Astrocyte (in vitro differentiated cells and primary cell): Measurements from ENCODE around the gene TNFAIP2. TPM values are rescaled to one million over a fixed set of nuclear protein-coding genes. Genes with fewer than 3 reads are reported as not detected.

ENCODE experiments used
- DNase-seq: peaks from one replicate; pipeline ENCODE4 v3.0.0-alpha.2; 2010; ENCODE audit warnings: low read depth
- FAIRE-seq: peaks from 2 replicates; lab custom pipeline; 2011; peaks lifted over from hg19 to GRCh38; lab: Jason Lieb, UNC
- H2AFZ ChIP-seq: 2 replicates; pipeline ENCODE4 v1.6.0; 2012; ENCODE audit warnings: low read depth, low read length, inconsistent platforms
- H3K27ac ChIP-seq: 2 replicates; pipeline ENCODE4 v1.5.1; 2011; ENCODE audit warnings: low read depth, low read length, inconsistent platforms
- H3K27me3 ChIP-seq: 2 replicates; pipeline ENCODE4 v1.6.0; 2011; ENCODE audit warnings: low read length, inconsistent platforms; ENCODE audit not compliant: insufficient read depth
- H3K36me3 ChIP-seq: 2 replicates; pipeline ENCODE4 v1.5.1; 2011; ENCODE audit warnings: low read length, inconsistent platforms; ENCODE audit not compliant: insufficient read depth
- H3K4me1 ChIP-seq: 2 replicates; pipeline ENCODE4 v1.5.1; 2011; ENCODE audit warnings: low read length, inconsistent platforms; ENCODE audit not compliant: insufficient read depth
- H3K4me2 ChIP-seq: 2 replicates; pipeline ENCODE4 v1.6.0; 2012; ENCODE audit warnings: low read length, inconsistent platforms
- H3K4me3 ChIP-seq: 2 replicates; pipeline ENCODE4 v1.5.1; 2011; ENCODE audit warnings: low read depth, mild to moderate bottlenecking, low read length, inconsistent platforms; ENCODE audit not compliant: insufficient read depth
- H3K79me2 ChIP-seq: 2 replicates; pipeline ENCODE4 v1.6.0; 2012; ENCODE audit warnings: mild to moderate bottlenecking, low read length, inconsistent platforms; ENCODE audit not compliant: insufficient read depth
- H3K9ac ChIP-seq: 2 replicates; pipeline ENCODE4 v1.6.0; 2012; ENCODE audit warnings: mild to moderate bottlenecking, low read length, inconsistent platforms
- H3K9me3 ChIP-seq: 2 replicates; pipeline ENCODE4 v1.5.1; 2012; ENCODE audit warnings: low read depth, mild to moderate bottlenecking, low read length, inconsistent platforms; ENCODE audit not compliant: insufficient read depth
- H4K20me1 ChIP-seq: 2 replicates; pipeline ENCODE4 v1.6.0; 2012; ENCODE audit warnings: low read length, inconsistent platforms; ENCODE audit not compliant: insufficient read depth
- H3K27ac Mint-ChIP-seq: one replicate; pipeline ENCODE4 v1.8.0; 2021; ENCODE audit warnings: mild to moderate bottlenecking, mixed read lengths; ENCODE audit not compliant: unreplicated experiment
- H3K27me3 Mint-ChIP-seq: one replicate; pipeline ENCODE4 v1.8.0; 2021; ENCODE audit warnings: low read depth, mixed read lengths; ENCODE audit not compliant: unreplicated experiment
- H3K36me3 Mint-ChIP-seq: one replicate; pipeline ENCODE4 v1.8.0; 2021; ENCODE audit warnings: low read depth, mixed read lengths; ENCODE audit not compliant: unreplicated experiment
- H3K4me1 Mint-ChIP-seq: one replicate; pipeline ENCODE4 v1.8.0; 2021; ENCODE audit warnings: low read depth, mixed read lengths; ENCODE audit not compliant: unreplicated experiment
- H3K4me3 Mint-ChIP-seq: one replicate; pipeline ENCODE4 v1.8.0; 2021; ENCODE audit warnings: mild to moderate bottlenecking, moderate library complexity, mixed read lengths; ENCODE audit not compliant: unreplicated experiment
- H3K9me3 Mint-ChIP-seq: one replicate; pipeline ENCODE4 v1.8.0; 2021; ENCODE audit warnings: mild to moderate bottlenecking, mixed read lengths; ENCODE audit not compliant: unreplicated experiment
- EZH2 ChIP-seq: IDR thresholded peaks from 2 replicates; pipeline ENCODE4 v1.6.1; 2012; ENCODE audit warnings: mild to moderate bottlenecking, low read length, inconsistent platforms; ENCODE audit not compliant: insufficient read depth
- total RNA-seq: library from RNA; stranded (reverse); gene quantifications from 2 replicates; pipeline ENCODE4 v1.2.1, GENCODE V29; 2021
- TF ChIP-seq, protein P1 (sequence below): IDR thresholded peaks from 2 replicates; pipeline ENCODE4 v1.5.1; 2011; ENCODE audit warnings: low read depth, mild to moderate bottlenecking, inconsistent platforms, low read length, moderate library complexity; ENCODE audit not compliant: insufficient read depth

Gene TNFAIP2
- total RNA-seq, 1 donor from 2014 or later: 29.5 TPM

GRCh38 chr14:103100281-103101121, 22.8 kb upstream of the TNFAIP2 start:
- Histone ChIP-seq H3K9ac (no peak overlapping the region), H3K27me3 (peaks cover 50% of the 10 kb centered on the region), H3K36me3 (no peaks in the 10 kb centered on the region), H3K4me3 (no peak overlapping the region), H4K20me1 (no peaks in the 10 kb centered on the region), H3K27ac (no peak overlapping the region), H3K4me2 (no peak overlapping the region), H3K79me2 (no peaks in the 10 kb centered on the region), H2AFZ (no peak overlapping the region), H3K9me3 (no peaks in the 10 kb centered on the region), H3K4me1 (no peaks in the 10 kb centered on the region)
- Mint-ChIP-seq H3K27me3 (peaks cover 36% of the 10 kb centered on the region), H3K36me3 (peaks cover 2% of the 10 kb centered on the region), H3K9me3 (peaks cover 8% of the 10 kb centered on the region), H3K4me3 (no peak overlapping the region), H3K4me1 (no peaks in the 10 kb centered on the region), H3K27ac (no peak overlapping the region)
- no peak for DNase-seq
- no peak for TF ChIP-seq EZH2
- TF ChIP-seq, protein P1, sequence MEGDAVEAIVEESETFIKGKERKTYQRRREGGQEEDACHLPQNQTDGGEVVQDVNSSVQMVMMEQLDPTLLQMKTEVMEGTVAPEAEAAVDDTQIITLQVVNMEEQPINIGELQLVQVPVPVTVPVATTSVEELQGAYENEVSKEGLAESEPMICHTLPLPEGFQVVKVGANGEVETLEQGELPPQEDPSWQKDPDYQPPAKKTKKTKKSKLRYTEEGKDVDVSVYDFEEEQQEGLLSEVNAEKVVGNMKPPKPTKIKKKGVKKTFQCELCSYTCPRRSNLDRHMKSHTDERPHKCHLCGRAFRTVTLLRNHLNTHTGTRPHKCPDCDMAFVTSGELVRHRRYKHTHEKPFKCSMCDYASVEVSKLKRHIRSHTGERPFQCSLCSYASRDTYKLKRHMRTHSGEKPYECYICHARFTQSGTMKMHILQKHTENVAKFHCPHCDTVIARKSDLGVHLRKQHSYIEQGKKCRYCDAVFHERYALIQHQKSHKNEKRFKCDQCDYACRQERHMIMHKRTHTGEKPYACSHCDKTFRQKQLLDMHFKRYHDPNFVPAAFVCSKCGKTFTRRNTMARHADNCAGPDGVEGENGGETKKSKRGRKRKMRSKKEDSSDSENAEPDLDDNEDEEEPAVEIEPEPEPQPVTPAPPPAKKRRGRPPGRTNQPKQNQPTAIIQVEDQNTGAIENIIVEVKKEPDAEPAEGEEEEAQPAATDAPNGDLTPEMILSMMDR: no peak
- FAIRE-seq: no peak

GRCh38 chr14:103101257-103101962, 21.9 kb upstream of the TNFAIP2 start:
- H3K27me3 Mint-ChIP-seq: peaks cover 35% of the 10 kb centered on the region
- peaks cover 8% of the 10 kb centered on the region for H3K9me3 Mint-ChIP-seq
- H3K4me3 Mint-ChIP-seq: no peak overlapping the region
- H3K27ac Mint-ChIP-seq: no peak overlapping the region
- H3K9me3 ChIP-seq: no peaks in the 10 kb centered on the region
- DNase-seq (no peak), FAIRE-seq (no peak)
- no peak overlapping the region for H3K27ac ChIP-seq
- no peak overlapping the region for H2AFZ ChIP-seq
- H3K4me1 ChIP-seq: no peaks in the 10 kb centered on the region
- no peak for TF ChIP-seq EZH2
- H3K27me3 ChIP-seq: peaks cover 47% of the 10 kb centered on the region
- no peaks in the 10 kb centered on the region for H3K4me1 Mint-ChIP-seq
- H3K79me2 ChIP-seq: no peaks in the 10 kb centered on the region
- no peak overlapping the region for H3K4me3 ChIP-seq
- no peaks in the 10 kb centered on the region for H4K20me1 ChIP-seq
- H3K36me3 Mint-ChIP-seq: peaks cover 2% of the 10 kb centered on the region
- no peak overlapping the region for H3K9ac ChIP-seq
- H3K4me2 ChIP-seq: no peak overlapping the region
- no peaks in the 10 kb centered on the region for H3K36me3 ChIP-seq

- H3K4me3 Mint-ChIP-seq: no peak overlapping the region
- H3K9me3 ChIP-seq: no peaks in the 10 kb centered on the region
- no peaks in the 10 kb centered on the region for H3K36me3 ChIP-seq
- H3K4me3 ChIP-seq: no peak overlapping the region
- no peaks in the 10 kb centered on the region for H4K20me1 ChIP-seq
- FAIRE-seq (no peak), DNase-seq (no peak)
- no peak overlapping the region for H3K4me2 ChIP-seq
- H3K79me2 ChIP-seq: no peaks in the 10 kb centered on the region
- H3K4me1 Mint-ChIP-seq: no peaks in the 10 kb centered on the region
- peaks cover 8% of the 10 kb centered on the region for H3K9me3 Mint-ChIP-seq
- TF ChIP-seq, protein P1: no peak
- peak; percentile 95 for TF ChIP-seq EZH2
- peaks cover 30% of the 10 kb centered on the region for H3K27me3 Mint-ChIP-seq
- H2AFZ ChIP-seq: peak overlapping the region; percentile 34
- no peak overlapping the region for H3K27ac Mint-ChIP-seq
- no peak overlapping the region for H3K9ac ChIP-seq
- peaks cover 2% of the 10 kb centered on the region for H3K36me3 Mint-ChIP-seq
- peaks cover 44% of the 10 kb centered on the region for H3K27me3 ChIP-seq
- no peak overlapping the region for H3K27ac ChIP-seq
- H3K4me1 ChIP-seq: no peaks in the 10 kb centered on the region
Observed at GRCh38 chr14:103101963-103102688, 21.1 kb upstream of the TNFAIP2 start.
